ENCODE measurements around the gene CUX1.

The CUX1 gene

DNA sequence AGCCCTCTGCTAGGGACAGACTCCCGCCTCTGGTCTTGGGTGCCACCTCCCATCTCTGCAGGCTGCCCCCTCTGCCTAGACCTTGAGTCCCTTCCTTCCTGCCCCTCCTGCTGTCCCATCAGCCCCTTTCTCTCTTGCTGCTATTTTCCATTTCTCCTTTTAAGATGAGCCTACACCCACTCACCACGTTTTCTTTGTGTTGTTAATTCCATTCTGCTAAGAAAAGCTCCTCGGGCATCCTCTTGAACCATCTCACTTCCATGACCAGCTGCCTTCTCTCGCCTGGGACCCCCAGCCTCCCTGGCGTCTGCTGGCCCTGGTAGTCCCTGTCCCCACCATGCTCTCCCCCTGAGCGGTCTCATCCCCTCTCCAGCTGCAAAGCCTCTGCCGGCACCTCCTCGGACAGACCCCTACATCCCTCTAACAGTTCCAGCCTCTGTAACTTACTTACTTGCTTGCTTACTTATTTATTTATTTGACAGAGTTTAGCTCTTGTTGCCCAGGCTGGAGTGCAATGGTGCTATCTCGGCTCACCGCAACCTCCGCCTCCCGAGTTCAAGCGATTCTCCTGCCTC, 373.4 kb downstream of the CUX1 start:
- Histone ChIP-seq H3K4me3 (IDR thresholded peaks at IDR 0.05; ENCODE audit: insufficient read depth, low read depth, low read length) (no peak overlapping the region), H3K4me1 (ENCODE audit: low read depth, poor library complexity, severe bottlenecking) (no peaks in the 10 kb centered on the region), H2AFZ (ENCODE audit: low read depth) (no peak overlapping the region), H3K79me2 (ENCODE audit: insufficient read depth, low read depth) (no peaks in the 10 kb centered on the region), H3K4me2 (no peak overlapping the region), H3K9ac (no peak overlapping the region), H3K27me3 (ENCODE audit: insufficient read depth, low read depth) (no peaks in the 10 kb centered on the region), H3K27ac (no peak overlapping the region), H3K36me3 (ENCODE audit: insufficient read depth) (no peaks in the 10 kb centered on the region; the same call in 1 of the 2 replicates), H4K20me1 (ENCODE audit: insufficient read depth) (no peaks in the 10 kb centered on the region)
- TF ChIP-seq, protein P1, sequence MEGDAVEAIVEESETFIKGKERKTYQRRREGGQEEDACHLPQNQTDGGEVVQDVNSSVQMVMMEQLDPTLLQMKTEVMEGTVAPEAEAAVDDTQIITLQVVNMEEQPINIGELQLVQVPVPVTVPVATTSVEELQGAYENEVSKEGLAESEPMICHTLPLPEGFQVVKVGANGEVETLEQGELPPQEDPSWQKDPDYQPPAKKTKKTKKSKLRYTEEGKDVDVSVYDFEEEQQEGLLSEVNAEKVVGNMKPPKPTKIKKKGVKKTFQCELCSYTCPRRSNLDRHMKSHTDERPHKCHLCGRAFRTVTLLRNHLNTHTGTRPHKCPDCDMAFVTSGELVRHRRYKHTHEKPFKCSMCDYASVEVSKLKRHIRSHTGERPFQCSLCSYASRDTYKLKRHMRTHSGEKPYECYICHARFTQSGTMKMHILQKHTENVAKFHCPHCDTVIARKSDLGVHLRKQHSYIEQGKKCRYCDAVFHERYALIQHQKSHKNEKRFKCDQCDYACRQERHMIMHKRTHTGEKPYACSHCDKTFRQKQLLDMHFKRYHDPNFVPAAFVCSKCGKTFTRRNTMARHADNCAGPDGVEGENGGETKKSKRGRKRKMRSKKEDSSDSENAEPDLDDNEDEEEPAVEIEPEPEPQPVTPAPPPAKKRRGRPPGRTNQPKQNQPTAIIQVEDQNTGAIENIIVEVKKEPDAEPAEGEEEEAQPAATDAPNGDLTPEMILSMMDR (conservative IDR thresholded peaks at IDR 0.05; ENCODE audit: low read depth, low read length), result no peak

DNA sequence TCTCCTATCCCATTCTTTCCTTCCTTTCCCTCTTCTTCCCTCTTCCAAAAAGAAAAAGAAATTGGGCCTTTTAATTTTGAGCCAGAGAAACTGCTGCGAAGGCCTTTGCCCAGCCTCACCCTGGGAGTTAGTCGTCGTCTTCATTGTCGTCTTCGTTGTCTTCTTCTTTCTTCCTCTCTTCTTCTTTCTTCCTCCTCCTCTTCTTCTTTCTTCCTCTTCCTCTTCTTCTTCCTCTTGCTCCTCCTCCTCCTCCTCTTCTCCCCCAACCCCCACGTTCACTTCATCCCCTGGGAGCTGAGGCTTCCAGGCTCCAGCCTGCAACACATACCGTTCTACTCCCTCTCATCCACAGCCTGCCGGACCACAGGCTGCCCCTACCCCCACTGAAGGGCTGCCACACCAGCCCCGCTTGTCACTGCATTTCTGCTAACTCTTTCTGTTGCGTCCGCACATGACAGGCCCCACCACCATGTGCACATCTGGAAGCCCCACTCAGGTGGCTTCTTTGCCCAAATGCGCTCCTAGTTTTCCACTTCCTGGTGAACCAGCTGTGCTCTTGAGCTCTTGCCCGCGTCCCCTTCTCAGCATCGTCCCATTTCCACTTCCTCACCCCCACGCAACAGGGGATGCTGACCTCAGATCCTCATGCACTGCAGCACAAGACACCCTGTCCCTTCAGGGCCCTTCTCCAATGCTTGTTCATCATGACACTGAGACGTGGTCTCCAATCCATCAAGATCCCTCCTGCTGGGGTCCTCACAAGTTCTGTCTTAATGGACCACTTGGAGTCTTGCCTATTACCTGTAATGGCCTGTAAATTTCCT, 374.3 kb downstream of the CUX1 start:
- no peak overlapping the region for H3K9ac ChIP-seq

DNA sequence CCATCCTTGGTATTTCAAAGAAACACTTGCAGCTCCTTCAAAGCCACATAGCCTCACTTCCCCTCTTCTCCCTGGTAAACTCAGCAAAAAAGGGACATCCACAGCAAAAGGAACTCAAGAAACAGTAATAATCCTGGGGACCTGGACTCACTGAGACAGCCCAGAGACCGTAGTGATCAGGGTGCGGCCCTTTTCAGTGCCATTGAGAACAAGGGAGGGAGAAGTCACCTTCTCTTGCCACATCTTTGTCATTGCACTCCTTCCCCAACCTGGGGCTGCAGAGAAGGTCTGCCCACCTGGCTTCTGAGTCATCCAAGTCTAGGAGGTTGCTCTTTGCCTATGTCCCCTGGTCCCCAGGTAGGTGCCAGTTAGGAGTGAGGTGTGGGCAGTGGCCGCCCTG, 375.4 kb downstream of the CUX1 start:
- Histone ChIP-seq H3K27ac (no peak overlapping the region), H3K4me3 (IDR thresholded peaks at IDR 0.05; ENCODE audit: insufficient read depth, low read depth, low read length) (no peak overlapping the region), H3K79me2 (ENCODE audit: insufficient read depth, low read depth) (no peaks in the 10 kb centered on the region), H3K4me2 (no peak overlapping the region), H4K20me1 (ENCODE audit: insufficient read depth) (no peaks in the 10 kb centered on the region), H3K36me3 (ENCODE audit: insufficient read depth) (no peaks in the 10 kb centered on the region; the same call in 1 of the 2 replicates), H2AFZ (ENCODE audit: low read depth) (no peak overlapping the region), H3K4me1 (ENCODE audit: low read depth, poor library complexity, severe bottlenecking) (no peaks in the 10 kb centered on the region), H3K27me3 (ENCODE audit: insufficient read depth, low read depth) (no peaks in the 10 kb centered on the region), H3K9ac (no peak overlapping the region)
- TF ChIP-seq, protein P1 (conservative IDR thresholded peaks at IDR 0.05; ENCODE audit: low read depth, low read length), result no peak

More for the DNA sequence above, 374.3 kb downstream of the CUX1 start:
- no peaks in the 10 kb centered on the region for H3K27me3 ChIP-seq (ENCODE audit: insufficient read depth, low read depth)
- no peak overlapping the region for H3K4me2 ChIP-seq
- H3K4me1 ChIP-seq (ENCODE audit: low read depth, poor library complexity, severe bottlenecking), result no peaks in the 10 kb centered on the region
- H4K20me1 ChIP-seq (ENCODE audit: insufficient read depth), result no peaks in the 10 kb centered on the region
- no peak overlapping the region for H3K27ac ChIP-seq
- H3K79me2 ChIP-seq (ENCODE audit: insufficient read depth, low read depth), result no peaks in the 10 kb centered on the region
- H2AFZ ChIP-seq (ENCODE audit: low read depth), result no peak overlapping the region
- no peak overlapping the region for H3K4me3 ChIP-seq (IDR thresholded peaks at IDR 0.05; ENCODE audit: insufficient read depth, low read depth, low read length)
- H3K36me3 ChIP-seq (ENCODE audit: insufficient read depth), result no peaks in the 10 kb centered on the region; the same call in 1 of the 2 replicates
- TF ChIP-seq, protein P1 (conservative IDR thresholded peaks at IDR 0.05; ENCODE audit: low read depth, low read length), result no peak

DNA sequence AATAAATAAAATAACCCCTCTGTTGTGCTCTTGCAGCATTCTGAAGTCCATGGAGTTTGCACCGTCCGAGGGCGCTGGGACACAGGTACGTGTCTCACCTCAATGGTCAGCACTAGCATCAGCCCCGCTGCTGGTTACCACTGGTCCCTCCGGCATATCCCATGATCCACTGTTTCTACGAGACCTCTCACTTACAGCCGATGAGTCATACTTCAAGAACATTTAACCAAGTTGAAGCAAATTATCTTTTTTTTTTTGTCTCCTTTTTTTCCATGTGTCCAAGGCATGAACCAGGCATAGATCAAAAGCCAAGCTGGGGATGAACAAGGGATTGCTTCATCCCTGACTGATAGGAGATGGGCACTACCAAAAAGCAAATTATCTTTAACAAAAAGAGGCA, 376.4 kb downstream of the CUX1 start:
- Histone ChIP-seq H3K4me1 (ENCODE audit: low read depth, poor library complexity, severe bottlenecking) (no peaks in the 10 kb centered on the region), H3K27ac (no peak overlapping the region), H3K27me3 (ENCODE audit: insufficient read depth, low read depth) (no peaks in the 10 kb centered on the region), H3K4me2 (no peak overlapping the region), H4K20me1 (ENCODE audit: insufficient read depth) (no peaks in the 10 kb centered on the region), H3K4me3 (IDR thresholded peaks at IDR 0.05; ENCODE audit: insufficient read depth, low read depth, low read length) (no peak overlapping the region), H3K36me3 (ENCODE audit: insufficient read depth) (no peaks in the 10 kb centered on the region; the same call in 1 of the 2 replicates), H3K79me2 (ENCODE audit: insufficient read depth, low read depth) (no peaks in the 10 kb centered on the region), H2AFZ (ENCODE audit: low read depth) (no peak overlapping the region), H3K9ac (no peak overlapping the region)
- TF ChIP-seq, protein P1 (conservative IDR thresholded peaks at IDR 0.05; ENCODE audit: low read depth, low read length), result no peak

Measured in KMS-11 (cell line).